DMS153 (cell line): ENCODE results near the gene SMIM23.
"Not testable (repeated sequence)": the region's sequence is repeated elsewhere in the genome, so short reads cannot be mapped to it uniquely, and the experiment has no call there.

Experiments
- DNase-seq: peaks from one replicate; lab custom pipeline; 2025; lab: John Stamatoyannopoulos, UW

SMIM23 gene

GRCh38 chr5:171774418-171774817 is 11.2 kb upstream of the SMIM23 start:
- no peak for DNase-seq

GRCh38 chr5:171776213-171776612 is 9.4 kb upstream of the SMIM23 start:
- no peak for DNase-seq

GRCh38 chr5:171776770-171777759 is 8.6 kb upstream of the SMIM23 start:
- DNase-seq, result no peak

GRCh38 chr5:171781744-171782143 is 3.9 kb upstream of the SMIM23 start:
- DNase-seq, result not testable (repeated sequence)

- no peak for DNase-seq
Observed at GRCh38 chr5:171782332-171782966, 3.2 kb upstream of the SMIM23 start.

- no peak for DNase-seq
Observed at GRCh38 chr5:171783051-171783450, 2.6 kb upstream of the SMIM23 start.

GRCh38 chr5:171789353-171789752 is 3.7 kb downstream of the SMIM23 start:
- no peak for DNase-seq

- DNase-seq, result no peak
Observed at GRCh38 chr5:171790408-171790807, 4.8 kb downstream of the SMIM23 start.

- DNase-seq, result no peak
Observed at GRCh38 chr5:171794470-171794960, 8.9 kb downstream of the SMIM23 start.

GRCh38 chr5:171795381-171795780 is 9.8 kb downstream of the SMIM23 start:
- no peak for DNase-seq

- no peak for DNase-seq
Observed at GRCh38 chr5:171796436-171796835, 10.8 kb downstream of the SMIM23 start.

- no peak for DNase-seq
Observed at GRCh38 chr5:171797543-171797942, 11.9 kb downstream of the SMIM23 start.

- DNase-seq, result no peak
Observed at GRCh38 chr5:171798418-171798817, 12.8 kb downstream of the SMIM23 start.

GRCh38 chr5:171801839-171802238 is 16.2 kb downstream of the SMIM23 start:
- no peak for DNase-seq

GRCh38 chr5:171805746-171806145 is 20.1 kb downstream of the SMIM23 start:
- DNase-seq, result no peak

- DNase-seq, result no peak
Observed at GRCh38 chr5:171806976-171807747, 21.5 kb downstream of the SMIM23 start.

- no peak for DNase-seq
Observed at GRCh38 chr5:171808453-171808852, 22.8 kb downstream of the SMIM23 start.

GRCh38 chr5:171808951-171809350 is 23.3 kb downstream of the SMIM23 start:
- no peak for DNase-seq

- DNase-seq, result peak; percentile 11
Observed at GRCh38 chr5:171810227-171810626, 24.6 kb downstream of the SMIM23 start.

- no peak for DNase-seq
Observed at GRCh38 chr5:171813270-171813669, 27.7 kb downstream of the SMIM23 start.

- DNase-seq, result no peak
Observed at GRCh38 chr5:171813813-171814490, 28.3 kb downstream of the SMIM23 start.

GRCh38 chr5:171816666-171817065 is 31.0 kb downstream of the SMIM23 start:
- DNase-seq, result no peak
